T47D (cell line): Measurements from ENCODE around the gene CHCHD10.

ENCODE experiments used
- DNase-seq, 2 experiments: peaks; one replicate each; pipeline versions ENCODE4 v3.0.0 to v3.0.0-alpha.2; 2011 to 2012; ENCODE audit warnings: low read depth in 1 of 2, low spot score in 1 of 2
- JUND ChIP-seq: IDR thresholded peaks from 2 replicates; pipeline ENCODE4 v1.6.1; 2012; ENCODE audit warnings: low read depth
- in situ Hi-C: cut with HindIII; loops from 2 replicates; pipeline ENCODE4 v1.10.0; 2016; ENCODE audit warnings: low sequenced_read_pairs, low pct_unique_long_range_greater_than_20kb

Gene CHCHD10

GRCh38 chr22:23784215-23784732 lies 16.5 kb upstream of the CHCHD10 start:
- no peak for DNase-seq
- in situ Hi-C loops, result no loop called here
- TF ChIP-seq JUND, result no peak

GRCh38 chr22:23783265-23784150 lies 15.7 kb upstream of the CHCHD10 start:
- in situ Hi-C loops, result no loop called here
- no peak for TF ChIP-seq JUND
- DNase-seq, result no peak

GRCh38 chr22:23782703-23783102 lies 14.9 kb upstream of the CHCHD10 start:
- no peak for DNase-seq
- in situ Hi-C loops, result no loop called here
- no peak for TF ChIP-seq JUND

GRCh38 chr22:23782252-23782651 lies 14.5 kb upstream of the CHCHD10 start:
- in situ Hi-C loops, result no loop called here
- TF ChIP-seq JUND, result no peak
- no peak for DNase-seq

GRCh38 chr22:23781511-23782183 lies 13.9 kb upstream of the CHCHD10 start:
- no peak for DNase-seq
- TF ChIP-seq JUND, result no peak
- in situ Hi-C loops, result no loop called here

GRCh38 chr22:23781065-23781464 lies 13.3 kb upstream of the CHCHD10 start:
- in situ Hi-C loops, result no loop called here
- no peak for DNase-seq
- TF ChIP-seq JUND, result no peak

- in situ Hi-C loops, result no loop called here
- TF ChIP-seq JUND, result no peak
- no peak for DNase-seq
Observed at GRCh38 chr22:23780146-23780748, 12.5 kb upstream of the CHCHD10 start.

GRCh38 chr22:23779731-23780130 lies 12.0 kb upstream of the CHCHD10 start:
- no peak for TF ChIP-seq JUND
- in situ Hi-C loops, result no loop called here
- DNase-seq, result no peak

GRCh38 chr22:23779083-23779482 lies 11.3 kb upstream of the CHCHD10 start:
- TF ChIP-seq JUND, result no peak
- in situ Hi-C loops, result no loop called here
- DNase-seq, result no peak

GRCh38 chr22:23778577-23778900 lies 10.8 kb upstream of the CHCHD10 start:
- DNase-seq, result no peak
- in situ Hi-C loops, result no loop called here
- TF ChIP-seq JUND, result no peak

- in situ Hi-C loops, result no loop called here
- DNase-seq, result no peak
- TF ChIP-seq JUND, result no peak
Observed at GRCh38 chr22:23777776-23778576, 10.2 kb upstream of the CHCHD10 start.

- DNase-seq, result peak in 1 of 2 experiments; percentile 35
- TF ChIP-seq JUND, result no peak
- in situ Hi-C loops, result no loop called here
Observed at GRCh38 chr22:23775779-23776375, 8.1 kb upstream of the CHCHD10 start.
